ENCODE measurements around the gene MAT2A. TPM values are rescaled to one million over a fixed set of nuclear protein-coding genes. Genes with fewer than 3 reads are reported as not detected.

The MAT2A gene
- total RNA-seq, 1 donor from 2014 or later = 89.1 TPM

Other genes with a start within 250 kb of the MAT2A start
- gene TGOLN2, start 211.2 kb upstream of the MAT2A start, total RNA-seq = 56.1 and 70.3 TPM in 2 replicates
- 51.6 and 54.1 TPM in 2 replicates for gene RETSAT, start 184.6 kb upstream of the MAT2A start, total RNA-seq
- 6.9 and 9.6 TPM in 2 replicates for gene ELMOD3, start 184.4 kb upstream of the MAT2A start, total RNA-seq
- 62.4 and 63.6 TPM in 2 replicates for gene CAPG, start 128.8 kb upstream of the MAT2A start, total RNA-seq
- under 0.01 TPM in 2 replicates for gene SH2D6, start 120.5 kb upstream of the MAT2A start, total RNA-seq
- gene GGCX, start 22.3 kb downstream of the MAT2A start, total RNA-seq = 27.3 and 40.0 TPM in 2 replicates
- 2.8 and 5.9 TPM in 2 replicates for gene VAMP8, start 38.4 kb downstream of the MAT2A start, total RNA-seq
- 89.2 and 109 TPM in 2 replicates for gene VAMP5, start 45.3 kb downstream of the MAT2A start, total RNA-seq
- 197 and 224 TPM in 2 replicates for gene RNF181, start 56.6 kb downstream of the MAT2A start, total RNA-seq
- gene TMEM150A, start 63.5 kb downstream of the MAT2A start, total RNA-seq = 5.8 and 14.2 TPM in 2 replicates
- gene C2orf68, start 72.9 kb downstream of the MAT2A start, total RNA-seq = 16.6 and 20.7 TPM in 2 replicates
- 37.7 and 42.6 TPM in 2 replicates for gene USP39, start 77.0 kb downstream of the MAT2A start, total RNA-seq
- not detected in 2 replicates for gene SFTPB, start 129.0 kb downstream of the MAT2A start, total RNA-seq
- not detected in 2 replicates for gene GNLY, start 155.2 kb downstream of the MAT2A start, total RNA-seq
- gene ATOH8, start 214.8 kb downstream of the MAT2A start, total RNA-seq = 13.1 and 21.5 TPM in 2 replicates

Data from dermis microvascular lymphatic vessel endothelial cell (primary cell).